Mesothelial cell of epicardium (in vitro differentiated cells): ENCODE measurements around the gene SPATA16. TPM values are rescaled to one million over a fixed set of nuclear protein-coding genes. Genes with fewer than 3 reads are reported as not detected.
A peak's percentile ranks its signal among the peaks of the same experiment; 100 is the strongest.

ENCODE experiments used
- DNase-seq, 2 experiments: peaks; one replicate each; pipeline ENCODE4 v3.0.0; 2021; ENCODE audit warnings: low spot score in 2 of 2; ENCODE audit not compliant: unreplicated experiment in 2 of 2
- H3K27ac Mint-ChIP-seq: 2 replicates; pipeline ENCODE4 v1.8.0; 2021; ENCODE audit warnings: mixed read lengths
- H3K27me3 Mint-ChIP-seq: 2 replicates; pipeline ENCODE4 v1.8.0; 2021; ENCODE audit warnings: low read depth, mixed read lengths
- H3K36me3 Mint-ChIP-seq: 2 replicates; pipeline ENCODE4 v1.8.0; 2021; ENCODE audit warnings: mixed read lengths
- H3K4me1 Mint-ChIP-seq: 2 replicates; pipeline ENCODE4 v1.8.0; 2021; ENCODE audit warnings: mixed read lengths
- H3K4me3 Mint-ChIP-seq: 2 replicates; pipeline ENCODE4 v1.8.0; 2021; ENCODE audit warnings: mild to moderate bottlenecking, moderate library complexity, mixed read lengths
- H3K9me3 Mint-ChIP-seq: 2 replicates; pipeline ENCODE4 v1.8.0; 2021; ENCODE audit warnings: mixed read lengths
- CTCF ChIP-seq: fragments of 200-600 bp; sonication (generic); IDR thresholded peaks from one replicate; pipeline ENCODE4 v1.5.0; 2021; ENCODE audit warnings: antibody characterized with exemption; ENCODE audit not compliant: unreplicated experiment
- total RNA-seq: library from RNA; stranded (reverse); gene quantifications from 3 replicates; pipeline ENCODE4 v1.2.1, GENCODE V29; 2021

Gene SPATA16
- total RNA-seq, 1 donor from 2014 or later = not detected

GRCh38 chr3:172915911-172916514 is 225.0 kb downstream of the SPATA16 start:
- Mint-ChIP-seq H3K27me3 (no peaks in the 10 kb centered on the region), H3K27ac (peak overlapping the region; percentile 55), H3K9me3 (no peaks in the 10 kb centered on the region), H3K36me3 (no peaks in the 10 kb centered on the region), H3K4me1 (peaks cover 54% of the 10 kb centered on the region), H3K4me3 (no peak overlapping the region)
- TF ChIP-seq CTCF = no peak
- no peak for DNase-seq

GRCh38 chr3:172914854-172915253 is 226.2 kb downstream of the SPATA16 start:
- H3K27ac Mint-ChIP-seq = peak overlapping the region; percentile 26
- TF ChIP-seq CTCF = no peak
- no peak for DNase-seq
- no peaks in the 10 kb centered on the region for H3K36me3 Mint-ChIP-seq
- H3K4me3 Mint-ChIP-seq = no peak overlapping the region
- no peaks in the 10 kb centered on the region for H3K27me3 Mint-ChIP-seq
- H3K4me1 Mint-ChIP-seq = peaks cover 54% of the 10 kb centered on the region
- no peaks in the 10 kb centered on the region for H3K9me3 Mint-ChIP-seq

DNA sequence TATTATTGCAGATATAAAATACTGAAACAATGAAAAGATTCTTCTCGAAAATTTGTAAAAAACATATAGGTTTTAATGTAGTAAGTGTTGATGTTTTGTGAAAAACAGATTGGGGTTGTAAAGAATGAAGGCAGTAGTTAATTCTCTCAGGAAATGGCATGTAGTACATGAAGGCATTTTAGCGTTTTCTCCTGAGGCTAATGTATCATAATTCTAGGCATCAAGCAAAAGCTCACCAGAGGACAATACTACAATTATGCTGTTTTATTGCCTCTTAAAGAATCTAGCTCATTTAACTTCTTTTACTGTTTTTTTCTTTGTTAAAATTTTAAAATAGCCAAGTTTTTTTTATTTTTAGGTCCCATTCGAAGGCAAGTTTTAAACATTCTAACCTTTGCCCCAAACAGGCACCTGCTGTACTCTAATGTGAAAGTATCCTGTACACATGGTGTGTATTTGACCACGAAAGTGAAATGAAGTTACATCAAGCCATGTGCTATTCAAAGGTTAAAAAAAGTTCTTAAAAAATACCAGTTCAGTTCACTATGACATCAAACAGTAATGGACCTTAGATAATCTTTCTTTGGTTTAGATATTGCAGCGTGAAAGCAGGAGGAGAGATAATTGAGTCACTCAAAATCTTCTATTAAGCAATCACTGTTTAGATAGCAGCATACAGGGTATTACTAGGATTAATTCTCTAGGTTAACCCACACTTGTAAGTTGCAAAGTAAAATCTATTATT is 227.0 kb downstream of the SPATA16 start:
- H3K4me1 Mint-ChIP-seq = peaks cover 52% of the 10 kb centered on the region
- H3K27me3 Mint-ChIP-seq = no peaks in the 10 kb centered on the region
- H3K27ac Mint-ChIP-seq = no peak overlapping the region
- H3K9me3 Mint-ChIP-seq = no peaks in the 10 kb centered on the region
- no peak for TF ChIP-seq CTCF
- H3K36me3 Mint-ChIP-seq = no peaks in the 10 kb centered on the region
- no peak overlapping the region for H3K4me3 Mint-ChIP-seq
- no peak for DNase-seq

DNA sequence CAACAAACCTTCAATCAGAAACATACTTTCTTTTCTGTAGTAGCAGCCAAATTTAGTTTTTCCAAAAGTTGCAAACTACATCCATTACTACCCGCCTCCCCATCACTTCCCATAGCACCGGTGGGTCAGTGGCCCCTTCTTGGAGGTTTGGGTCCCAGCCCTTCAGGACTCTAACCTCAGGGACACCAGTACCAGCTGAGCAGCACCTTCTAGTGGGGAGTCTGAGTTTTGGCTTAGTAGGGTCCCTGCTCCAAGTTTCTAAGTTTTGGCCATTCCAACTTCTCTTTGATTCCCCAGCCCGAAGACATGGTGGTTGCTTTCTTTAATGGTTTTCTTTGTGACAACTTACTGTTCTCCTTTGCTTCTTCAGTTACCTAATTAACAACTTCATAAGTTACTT is 229.9 kb downstream of the SPATA16 start:
- Mint-ChIP-seq H3K27ac (no peak overlapping the region), H3K4me3 (no peak overlapping the region)

DNA sequence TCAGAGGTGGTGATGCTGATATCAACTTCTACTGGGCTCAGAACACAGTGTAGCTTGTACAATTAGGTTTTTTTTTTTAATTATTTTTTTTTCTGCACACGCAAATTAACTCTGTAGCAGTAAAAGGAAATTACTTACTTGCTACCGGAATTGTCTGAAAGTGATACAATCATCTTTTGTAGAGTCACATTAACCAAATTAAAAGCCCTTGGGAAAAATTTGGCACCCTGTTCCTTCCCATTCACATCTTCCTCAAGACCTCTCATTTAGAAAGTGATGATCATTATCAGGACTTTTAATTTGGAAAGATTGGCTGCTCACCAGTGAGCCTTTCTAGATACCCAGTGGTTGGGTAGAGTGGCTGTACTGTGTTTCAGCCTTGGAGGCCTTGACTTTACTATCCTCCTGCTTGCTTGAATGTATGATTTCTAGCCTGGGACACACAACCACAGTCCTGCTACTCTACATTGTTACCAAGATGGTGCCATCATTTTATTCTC is 232.2 kb downstream of the SPATA16 start:
- no peak for DNase-seq
- H3K36me3 Mint-ChIP-seq = no peaks in the 10 kb centered on the region
- no peaks in the 10 kb centered on the region for H3K27me3 Mint-ChIP-seq
- peaks cover 10% of the 10 kb centered on the region for H3K4me1 Mint-ChIP-seq
- H3K4me3 Mint-ChIP-seq = no peak overlapping the region
- no peak overlapping the region for H3K27ac Mint-ChIP-seq
- H3K9me3 Mint-ChIP-seq = no peaks in the 10 kb centered on the region
- TF ChIP-seq CTCF = no peak

More for the DNA sequence above, 229.9 kb downstream of the SPATA16 start:
- Mint-ChIP-seq H3K4me1 (peaks cover 26% of the 10 kb centered on the region), H3K36me3 (no peaks in the 10 kb centered on the region), H3K9me3 (no peaks in the 10 kb centered on the region), H3K27me3 (no peaks in the 10 kb centered on the region)
- DNase-seq = no peak
- no peak for TF ChIP-seq CTCF
